Lower leg skin (tissue), 3 donors: ENCODE data around the gene BCL2L11.

Source experiments
- POLR2A ChIP-seq, 2 donors: fragments of 450-650 bp; IDR thresholded peaks; one replicate each; pipeline ENCODE4 v1.6.1; 2016 to 2017; ENCODE audit warnings: antibody characterized with exemption in 2 of 2, mild to moderate bottlenecking in 1 of 2, moderate library complexity in 1 of 2
- TF ChIP-seq, protein P1 (sequence below), 3 donors: fragments of 450-650 bp; IDR thresholded peaks; one replicate each; pipeline ENCODE4 v1.5.1; 2016; ENCODE audit warnings: antibody characterized with exemption in 3 of 3, mild to moderate bottlenecking in 3 of 3, moderate library complexity in 2 of 3

- TF ChIP-seq, protein P1, sequence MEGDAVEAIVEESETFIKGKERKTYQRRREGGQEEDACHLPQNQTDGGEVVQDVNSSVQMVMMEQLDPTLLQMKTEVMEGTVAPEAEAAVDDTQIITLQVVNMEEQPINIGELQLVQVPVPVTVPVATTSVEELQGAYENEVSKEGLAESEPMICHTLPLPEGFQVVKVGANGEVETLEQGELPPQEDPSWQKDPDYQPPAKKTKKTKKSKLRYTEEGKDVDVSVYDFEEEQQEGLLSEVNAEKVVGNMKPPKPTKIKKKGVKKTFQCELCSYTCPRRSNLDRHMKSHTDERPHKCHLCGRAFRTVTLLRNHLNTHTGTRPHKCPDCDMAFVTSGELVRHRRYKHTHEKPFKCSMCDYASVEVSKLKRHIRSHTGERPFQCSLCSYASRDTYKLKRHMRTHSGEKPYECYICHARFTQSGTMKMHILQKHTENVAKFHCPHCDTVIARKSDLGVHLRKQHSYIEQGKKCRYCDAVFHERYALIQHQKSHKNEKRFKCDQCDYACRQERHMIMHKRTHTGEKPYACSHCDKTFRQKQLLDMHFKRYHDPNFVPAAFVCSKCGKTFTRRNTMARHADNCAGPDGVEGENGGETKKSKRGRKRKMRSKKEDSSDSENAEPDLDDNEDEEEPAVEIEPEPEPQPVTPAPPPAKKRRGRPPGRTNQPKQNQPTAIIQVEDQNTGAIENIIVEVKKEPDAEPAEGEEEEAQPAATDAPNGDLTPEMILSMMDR (IDR thresholded peaks at IDR 0.05) = no peak
- no peak for TF ChIP-seq POLR2A (IDR thresholded peaks at IDR 0.05)
Observed at GRCh38 chr2:111169924-111170323, 49.2 kb downstream of the BCL2L11 start.
